ENCODE data around the gene ATAT1. TPM values are rescaled to one million over a fixed set of nuclear protein-coding genes. Genes with fewer than 3 reads are reported as not detected.

ATAT1 gene
- polyA plus RNA-seq, 3 donors = 0.51 to 10.4 (median 0.68) TPM

DNA sequence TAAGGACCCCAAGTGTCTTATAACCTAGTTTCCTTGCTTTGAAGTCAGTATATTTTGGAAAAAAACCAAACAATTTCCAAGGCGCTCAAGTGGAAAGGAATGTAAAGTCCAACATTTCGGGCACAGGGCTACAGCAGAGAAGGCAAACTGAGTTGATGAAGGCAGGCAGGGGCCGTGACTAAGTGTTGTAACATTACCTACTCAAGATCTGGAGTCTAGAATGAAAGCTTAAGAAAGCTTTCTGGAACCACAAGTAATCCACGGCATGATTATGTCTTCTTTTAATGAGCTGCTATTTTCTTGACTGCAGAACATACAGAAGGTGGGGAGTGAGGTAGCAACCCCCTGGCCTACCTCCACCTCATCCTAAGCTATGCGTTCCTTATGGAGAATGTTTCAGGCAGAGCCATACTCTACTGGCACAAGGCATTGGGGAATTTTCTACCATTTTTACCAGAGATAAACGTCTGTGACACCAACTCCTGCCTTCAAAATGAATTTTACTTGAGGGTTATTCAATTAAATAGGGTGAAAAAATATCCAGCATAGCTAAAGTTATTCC, 13.9 kb upstream of the ATAT1 start:
- intact Hi-C loops (cut with micrococcal nuclease) = loop anchor here (5.0 kb wide), 2 partner anchors 35 to 120 kb away; no protein-coding TSS in a partner anchor
- Histone ChIP-seq H3K36me3 (replicated peaks in 1 of 2; ENCODE audit: control insufficient read depth in 1 of 2, insufficient read depth in 2 of 2, low read length in 2 of 2) (peaks cover 27 to 49% of the 10 kb centered on the region in 2 donors), H3K27ac (ENCODE audit: low read depth in 1 of 2, low read length in 2 of 2) (peak overlapping the region in 1 of 2 donors; percentile 22), H3K4me1 (ENCODE audit: control insufficient read depth in 1 of 2, insufficient read depth in 2 of 2, low read length in 2 of 2) (peaks cover 19 to 28% of the 10 kb centered on the region in 2 donors), H3K27me3 (ENCODE audit: control insufficient read depth in 2 of 2, insufficient read depth in 2 of 2, low read length in 2 of 2) (no peaks in the 10 kb centered on the region), H3K9ac (ENCODE audit: insufficient read depth, low read length, poor library complexity, severe bottlenecking) (no peak overlapping the region), H2AFZ (ENCODE audit: insufficient read depth, low read depth, low read length, poor library complexity, severe bottlenecking) (no peak overlapping the region), H3K9me3 (replicated peaks in 1 of 2; ENCODE audit: control insufficient read depth in 1 of 2, insufficient read depth in 1 of 2, low read length in 2 of 2) (no peaks in the 10 kb centered on the region), H3K79me2 (ENCODE audit: insufficient read depth, low read length) (peaks cover 79% of the 10 kb centered on the region), H3K4me2 (replicated peaks; ENCODE audit: extremely low read depth, low read length, poor library complexity, severe bottlenecking) (no peak overlapping the region), H3K4me3 (replicated peaks in 1 of 3; ENCODE audit: low read depth in 2 of 3, low read length in 3 of 3) (no peak overlapping the region), H4K20me1 (ENCODE audit: insufficient read depth, low read length) (peaks cover 85% of the 10 kb centered on the region)
- H3K4me3 Mint-ChIP-seq = no peak overlapping the region
- peaks cover 51 to 61% of the 10 kb centered on the region in 2 donors for H3K36me3 Mint-ChIP-seq
- peaks cover 0 to 9% (median 5%) of the 10 kb centered on the region in 7 donors for H3K9me3 Mint-ChIP-seq
- H3K27me3 Mint-ChIP-seq (ENCODE audit: low read depth in 3 of 3) = peaks cover 0 to 5% (median 0%) of the 10 kb centered on the region in 3 donors
- H3K4me1 Mint-ChIP-seq = peaks cover 34% of the 10 kb centered on the region
- DNase-seq = no peak
- TF ChIP-seq, protein P1, sequence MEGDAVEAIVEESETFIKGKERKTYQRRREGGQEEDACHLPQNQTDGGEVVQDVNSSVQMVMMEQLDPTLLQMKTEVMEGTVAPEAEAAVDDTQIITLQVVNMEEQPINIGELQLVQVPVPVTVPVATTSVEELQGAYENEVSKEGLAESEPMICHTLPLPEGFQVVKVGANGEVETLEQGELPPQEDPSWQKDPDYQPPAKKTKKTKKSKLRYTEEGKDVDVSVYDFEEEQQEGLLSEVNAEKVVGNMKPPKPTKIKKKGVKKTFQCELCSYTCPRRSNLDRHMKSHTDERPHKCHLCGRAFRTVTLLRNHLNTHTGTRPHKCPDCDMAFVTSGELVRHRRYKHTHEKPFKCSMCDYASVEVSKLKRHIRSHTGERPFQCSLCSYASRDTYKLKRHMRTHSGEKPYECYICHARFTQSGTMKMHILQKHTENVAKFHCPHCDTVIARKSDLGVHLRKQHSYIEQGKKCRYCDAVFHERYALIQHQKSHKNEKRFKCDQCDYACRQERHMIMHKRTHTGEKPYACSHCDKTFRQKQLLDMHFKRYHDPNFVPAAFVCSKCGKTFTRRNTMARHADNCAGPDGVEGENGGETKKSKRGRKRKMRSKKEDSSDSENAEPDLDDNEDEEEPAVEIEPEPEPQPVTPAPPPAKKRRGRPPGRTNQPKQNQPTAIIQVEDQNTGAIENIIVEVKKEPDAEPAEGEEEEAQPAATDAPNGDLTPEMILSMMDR (IDR thresholded peaks at IDR 0.05) = no peak
- WGBS (ENCODE audit: insufficient coverage) = no CpG with 5 or more reads among the region's 6 CpGs
- H3K27ac Mint-ChIP-seq = peak overlapping the region in 6 of 7 donors; percentile 33 to 99 (median 62)

DNA sequence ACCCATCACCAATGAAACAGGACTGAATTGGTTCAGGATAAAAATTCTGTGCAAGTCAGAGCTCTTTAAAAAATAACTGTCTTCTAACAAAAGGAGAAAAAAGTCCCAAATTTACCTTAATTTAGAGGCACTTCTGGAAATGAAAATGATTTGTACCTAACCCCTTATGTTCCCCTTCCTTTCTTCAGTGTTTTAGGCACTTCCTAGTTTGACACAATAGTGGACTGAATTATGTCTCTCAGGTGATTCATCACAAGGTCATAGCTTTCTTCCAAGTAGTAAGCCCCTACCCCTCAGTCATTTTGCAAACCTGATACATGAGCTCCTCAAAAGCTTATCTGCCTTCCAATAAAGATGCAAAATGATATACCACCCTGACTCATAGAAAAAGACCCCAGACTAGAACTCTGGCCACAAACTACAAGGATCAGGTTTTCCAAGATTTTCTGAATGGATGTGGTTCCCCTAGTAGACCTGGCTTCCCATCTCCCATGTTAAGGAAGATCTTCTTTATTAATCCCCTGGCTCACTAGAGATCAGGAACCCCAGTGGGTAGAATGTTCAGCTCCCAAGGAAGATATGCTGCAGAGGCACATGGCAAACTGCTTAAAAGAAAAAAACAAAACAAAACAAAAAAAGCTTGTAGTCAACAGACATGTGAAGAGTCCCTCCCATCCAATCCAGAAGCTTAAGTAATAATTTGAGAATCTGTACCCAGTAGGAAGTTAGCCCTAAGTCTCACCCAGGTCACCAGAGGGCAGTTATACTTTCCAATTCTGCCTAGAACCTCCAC, 13.2 kb upstream of the ATAT1 start:
- Mint-ChIP-seq H3K4me1 (peaks cover 36% of the 10 kb centered on the region), H3K27ac (peak overlapping the region; percentile 30 to 100 (median 81)), H3K27me3 (ENCODE audit: low read depth in 3 of 3) (peaks cover 0 to 5% (median 0%) of the 10 kb centered on the region in 3 donors), H3K9me3 (peaks cover 0 to 9% (median 5%) of the 10 kb centered on the region in 7 donors), H3K4me3 (peak overlapping the region; percentile 51 to 99), H3K36me3 (peaks cover 45 to 55% of the 10 kb centered on the region in 2 donors)
- Histone ChIP-seq H3K4me3 (replicated peaks in 1 of 3; ENCODE audit: low read depth in 2 of 3, low read length in 3 of 3) (peak overlapping the region in 1 of 3 experiments; percentile 100), H3K9me3 (replicated peaks in 1 of 2; ENCODE audit: control insufficient read depth in 1 of 2, insufficient read depth in 1 of 2, low read length in 2 of 2) (no peaks in the 10 kb centered on the region), H3K9ac (ENCODE audit: insufficient read depth, low read length, poor library complexity, severe bottlenecking) (no peak overlapping the region), H3K4me1 (ENCODE audit: control insufficient read depth in 1 of 2, insufficient read depth in 2 of 2, low read length in 2 of 2) (peaks cover 24 to 33% of the 10 kb centered on the region in 2 donors), H3K36me3 (replicated peaks in 1 of 2; ENCODE audit: control insufficient read depth in 1 of 2, insufficient read depth in 2 of 2, low read length in 2 of 2) (peaks cover 20 to 42% of the 10 kb centered on the region in 2 donors), H4K20me1 (ENCODE audit: insufficient read depth, low read length) (peaks cover 78% of the 10 kb centered on the region), H3K27me3 (ENCODE audit: control insufficient read depth in 2 of 2, insufficient read depth in 2 of 2, low read length in 2 of 2) (no peaks in the 10 kb centered on the region), H3K79me2 (ENCODE audit: insufficient read depth, low read length) (peaks cover 84% of the 10 kb centered on the region), H2AFZ (ENCODE audit: insufficient read depth, low read depth, low read length, poor library complexity, severe bottlenecking) (no peak overlapping the region), H3K4me2 (replicated peaks; ENCODE audit: extremely low read depth, low read length, poor library complexity, severe bottlenecking) (peak overlapping the region; percentile 84), H3K27ac (ENCODE audit: low read depth in 1 of 2, low read length in 2 of 2) (peak overlapping the region in 1 of 2 donors; percentile 99)
- TF ChIP-seq, protein P1 (IDR thresholded peaks at IDR 0.05) = no peak
- intact Hi-C loops (cut with micrococcal nuclease) = loop anchor here (5.0 kb wide), 2 partner anchors 36 to 121 kb away; no protein-coding TSS in a partner anchor
- peak in 2 of 3 donors; percentile 32 to 66 for DNase-seq
